Naive thymus-derived CD8-positive, alpha-beta T cell (primary cell): ENCODE data around the gene HOXB5. TPM values are rescaled to one million over a fixed set of nuclear protein-coding genes. Genes with fewer than 3 reads are reported as not detected.

Source experiments
- ATAC-seq, 2 donors: fragments of 150-1000 bp; cut with Tn5 transposase in 1 of 2; sonication (Bioruptor Pico), chemical (Tn5 transposase) in 1 of 2; 1 replicate in 1 of 2; 2 replicates in 1 of 2; pipeline ENCODE4 v1.10.0; 2021; ENCODE audit warnings: mild to moderate bottlenecking in 2 of 2, moderate library complexity in 2 of 2
- POLR2A ChIA-PET: fragments of 350-600 bp; sonication (Branson Sonifier 250); formaldehyde crosslinking; loops from one replicate; lab custom pipeline; 2021; ENCODE audit warnings: antibody characterized with exemption; lab: Charles Lee
- DNase-seq, 10 donors: peaks; one replicate each; pipeline versions ENCODE4 v3.0.0 to v3.0.0-alpha.2; 2020 to 2022
- H3K27ac Mint-ChIP-seq, 10 donors: one replicate each; pipeline ENCODE4 v1.8.0; 2020 to 2022; ENCODE audit warnings: mild to moderate bottlenecking in 10 of 10, mixed read lengths in 10 of 10, moderate library complexity in 4 of 10, inconsistent platforms in 1 of 10
- H3K27me3 Mint-ChIP-seq, 5 donors: one replicate each; pipeline ENCODE4 v1.8.0; 2021 to 2022; ENCODE audit warnings: mixed read lengths in 5 of 5
- H3K36me3 Mint-ChIP-seq, 3 donors: one replicate each; pipeline ENCODE4 v1.8.0; 2020 to 2022; ENCODE audit warnings: mixed read lengths in 3 of 3, mild to moderate bottlenecking in 2 of 3, inconsistent platforms in 1 of 3
- H3K4me1 Mint-ChIP-seq, 4 donors: one replicate each; pipeline ENCODE4 v1.8.0; 2021 to 2022; ENCODE audit warnings: mixed read lengths in 4 of 4
- H3K4me3 Mint-ChIP-seq, 10 donors: one replicate each; pipeline ENCODE4 v1.8.0; 2020 to 2022; ENCODE audit warnings: mild to moderate bottlenecking in 10 of 10, mixed read lengths in 10 of 10, moderate library complexity in 6 of 10, inconsistent platforms in 1 of 10
- H3K9me3 Mint-ChIP-seq, 9 donors: one replicate each; pipeline ENCODE4 v1.8.0; 2020 to 2022; ENCODE audit warnings: mixed read lengths in 9 of 9, mild to moderate bottlenecking in 3 of 9, inconsistent platforms in 1 of 9, moderate library complexity in 1 of 9
- polyA plus RNA-seq, 3 donors: library from polyadenylated mRNA; unstranded; fragments of 300-500 nt; fragmentation: Illumina TruSeq; gene quantifications; one replicate each; pipeline ENCODE4 v1.2.3, GENCODE V29; 2021
- total RNA-seq, 8 experiments: library from RNA in 2 of 8; stranded (reverse) in 2 of 8; gene quantifications; one replicate each; pipeline ENCODE4 v1.2.3 and lab custom pipeline; 2021 to 2026

HOXB5 gene
- total RNA-seq (not detected), polyA plus RNA-seq (not detected), total RNA-seq (lab: John Stamatoyannopoulos, UW) (0 to 0.09 (median 0) reads per million in 6 experiments)

- Mint-ChIP-seq H3K27ac (peak within 1 kb of the TSS in 2 of 10 donors; percentile 37 to 59), H3K9me3 (no peaks in the 10 kb centered on the region), H3K4me3 (peak within 1 kb of the TSS; percentile 68 to 87 (median 82)), H3K27me3 (peaks cover 54 to 100% (median 76%) of the 10 kb centered on the region in 5 donors), H3K36me3 (peaks cover 0 to 4% (median 0%) of the 10 kb centered on the region in 3 donors), H3K4me1 (peaks cover 29 to 57% (median 44%) of the 10 kb centered on the region in 4 donors)
- DNase-seq = peak in 1 of 10 donors; percentile 15
- ATAC-seq = peak; percentile 28 to 42
- POLR2A ChIA-PET = interaction anchor here (0.8 to 1.9 kb wide), 6 partner anchors 15 to 492 kb away, joined by 3 to 8 read pairs (median 3); partner anchors contain the start of genes CBX1, HOXB4 and HOXB8
These were observed at the start of gene HOXB5 for GRCh38 chr17:48593126-48593829. Gene HOXB5 (minus strand): TSS chr17:48593779. CDS start chr17:48593682, 97 bp downstream.

- H3K36me3 Mint-ChIP-seq = peaks cover 0 to 2% (median 0%) of the 10 kb centered on the region in 3 donors
- ATAC-seq (no peak), DNase-seq (no peak)
- H3K4me1 Mint-ChIP-seq = peaks cover 12 to 43% (median 21%) of the 10 kb centered on the region in 4 donors
- H3K27me3 Mint-ChIP-seq = peaks cover 49 to 99% (median 79%) of the 10 kb centered on the region in 5 donors
- peak overlapping the region in 2 of 10 donors; percentile 15 to 30 for H3K4me3 Mint-ChIP-seq
- H3K9me3 Mint-ChIP-seq = no peaks in the 10 kb centered on the region
- no peak overlapping the region for H3K27ac Mint-ChIP-seq
- POLR2A ChIA-PET = no interaction called here
These were observed 49.5 kb upstream of the HOXB5 start for GRCh38 chr17:48642843-48643696.

- POLR2A ChIA-PET = no interaction called here
- ATAC-seq (no peak), DNase-seq (no peak)
- Mint-ChIP-seq H3K27ac (no peak overlapping the region), H3K36me3 (peaks cover 0 to 2% (median 0%) of the 10 kb centered on the region in 3 donors), H3K4me1 (peaks cover 11 to 36% (median 16%) of the 10 kb centered on the region in 4 donors), H3K27me3 (peaks cover 52 to 99% (median 82%) of the 10 kb centered on the region in 5 donors), H3K4me3 (peak overlapping the region in 4 of 10 donors; percentile 24 to 55 (median 41)), H3K9me3 (no peaks in the 10 kb centered on the region)
These were observed 48.7 kb upstream of the HOXB5 start for GRCh38 chr17:48642059-48642842.

- Mint-ChIP-seq H3K4me3 (peak overlapping the region in 7 of 10 donors; percentile 2 to 55 (median 34)), H3K4me1 (peaks cover 13 to 34% (median 16%) of the 10 kb centered on the region in 4 donors), H3K27ac (no peak overlapping the region), H3K9me3 (no peaks in the 10 kb centered on the region), H3K27me3 (peaks cover 54 to 100% (median 84%) of the 10 kb centered on the region in 5 donors), H3K36me3 (peaks cover 0 to 2% (median 0%) of the 10 kb centered on the region in 3 donors)
- ATAC-seq = no peak
- POLR2A ChIA-PET = no interaction called here
- DNase-seq = no peak
These were observed 48.0 kb upstream of the HOXB5 start for GRCh38 chr17:48641541-48642058.

GRCh38 chr17:48640858-48641180, 47.2 kb upstream of the HOXB5 start:
- H3K27me3 Mint-ChIP-seq = peaks cover 52 to 100% (median 87%) of the 10 kb centered on the region in 5 donors
- POLR2A ChIA-PET = no interaction called here
- ATAC-seq (no peak), DNase-seq (no peak)
- H3K27ac Mint-ChIP-seq = no peak overlapping the region
- no peaks in the 10 kb centered on the region for H3K9me3 Mint-ChIP-seq
- peaks cover 11 to 32% (median 19%) of the 10 kb centered on the region in 4 donors for H3K4me1 Mint-ChIP-seq
- H3K36me3 Mint-ChIP-seq = peaks cover 0 to 2% (median 0%) of the 10 kb centered on the region in 3 donors
- no peak overlapping the region for H3K4me3 Mint-ChIP-seq

GRCh38 chr17:48639982-48640857, 46.6 kb upstream of the HOXB5 start:
- ATAC-seq (no peak), DNase-seq (no peak)
- Mint-ChIP-seq H3K4me3 (no peak overlapping the region), H3K27ac (no peak overlapping the region), H3K36me3 (peaks cover 0 to 2% (median 0%) of the 10 kb centered on the region in 3 donors), H3K27me3 (peaks cover 47 to 100% (median 87%) of the 10 kb centered on the region in 5 donors), H3K9me3 (no peaks in the 10 kb centered on the region), H3K4me1 (peaks cover 11 to 29% (median 17%) of the 10 kb centered on the region in 4 donors)
- POLR2A ChIA-PET = no interaction called here

GRCh38 chr17:48639136-48639535, 45.6 kb upstream of the HOXB5 start:
- Mint-ChIP-seq H3K27ac (no peak overlapping the region), H3K36me3 (peaks cover 0 to 2% (median 0%) of the 10 kb centered on the region in 3 donors), H3K4me3 (no peak overlapping the region), H3K27me3 (peaks cover 37 to 100% (median 88%) of the 10 kb centered on the region in 5 donors), H3K9me3 (no peaks in the 10 kb centered on the region), H3K4me1 (peaks cover 11 to 29% (median 17%) of the 10 kb centered on the region in 4 donors)
- DNase-seq = no peak
- ATAC-seq = no peak
- POLR2A ChIA-PET = no interaction called here

GRCh38 chr17:48637323-48638260, 44.0 kb upstream of the HOXB5 start:
- DNase-seq (no peak), ATAC-seq (no peak)
- Mint-ChIP-seq H3K4me1 (peaks cover 11 to 24% (median 19%) of the 10 kb centered on the region in 4 donors), H3K36me3 (peaks cover 0 to 6% (median 4%) of the 10 kb centered on the region in 3 donors), H3K27me3 (peaks cover 32 to 99% (median 81%) of the 10 kb centered on the region in 5 donors), H3K4me3 (no peak overlapping the region), H3K27ac (no peak overlapping the region), H3K9me3 (no peaks in the 10 kb centered on the region)
- POLR2A ChIA-PET = interaction anchor here (1.7 kb wide), 1 partner anchor 12 kb away, joined by 3 read pairs; the partner anchor contains the start of gene HOXB9

GRCh38 chr17:48636177-48637018, 42.8 kb upstream of the HOXB5 start:
- Mint-ChIP-seq H3K27me3 (peaks cover 32 to 99% (median 83%) of the 10 kb centered on the region in 5 donors), H3K9me3 (no peaks in the 10 kb centered on the region), H3K36me3 (peaks cover 0 to 4% (median 3%) of the 10 kb centered on the region in 3 donors), H3K27ac (peak overlapping the region in 1 of 10 donors; percentile 62), H3K4me3 (peak overlapping the region in 6 of 10 donors; percentile 18 to 57 (median 54)), H3K4me1 (peaks cover 4 to 15% (median 13%) of the 10 kb centered on the region in 4 donors)
- DNase-seq (peak in 9 of 10 donors; percentile 35 to 61 (median 54)), ATAC-seq (peak; percentile 86 to 88)
- POLR2A ChIA-PET = interaction anchor here (0.6 to 1.7 kb wide), 3 partner anchors 9 to 22 kb away, joined by 3 to 4 read pairs (median 3); partner anchors contain the start of gene HOXB9
